ENCODE results near the gene SASS6.

SASS6 gene

GRCh38 chr1:100146958-100147357, 14.2 kb upstream of the SASS6 start:
- H3K36me3 ChIP-seq (ENCODE audit: control insufficient read depth, low read length), result peaks cover 74% of the 10 kb centered on the region
- H3K4me3 ChIP-seq (ENCODE audit: low read length), result no peak overlapping the region
- H3K27ac ChIP-seq (ENCODE audit: low read depth, low read length), result no peak overlapping the region
- H3F3A ChIP-seq (ENCODE audit: control insufficient read depth, insufficient read depth), result peaks cover 8% of the 10 kb centered on the region
- H3K9me2 ChIP-seq (replicated peaks; ENCODE audit: control insufficient read depth, low read length), result no peaks in the 10 kb centered on the region
- no peaks in the 10 kb centered on the region for H3K79me2 ChIP-seq (ENCODE audit: control insufficient read depth, low read length)
- H3K4me1 ChIP-seq (ENCODE audit: control insufficient read depth, low read length), result peaks cover 5% of the 10 kb centered on the region
- TF ChIP-seq EZH2phosphoT487 (IDR thresholded peaks at IDR 0.05; ENCODE audit: borderline replicate concordance, low read length), result no peak
- TF ChIP-seq, protein P1, sequence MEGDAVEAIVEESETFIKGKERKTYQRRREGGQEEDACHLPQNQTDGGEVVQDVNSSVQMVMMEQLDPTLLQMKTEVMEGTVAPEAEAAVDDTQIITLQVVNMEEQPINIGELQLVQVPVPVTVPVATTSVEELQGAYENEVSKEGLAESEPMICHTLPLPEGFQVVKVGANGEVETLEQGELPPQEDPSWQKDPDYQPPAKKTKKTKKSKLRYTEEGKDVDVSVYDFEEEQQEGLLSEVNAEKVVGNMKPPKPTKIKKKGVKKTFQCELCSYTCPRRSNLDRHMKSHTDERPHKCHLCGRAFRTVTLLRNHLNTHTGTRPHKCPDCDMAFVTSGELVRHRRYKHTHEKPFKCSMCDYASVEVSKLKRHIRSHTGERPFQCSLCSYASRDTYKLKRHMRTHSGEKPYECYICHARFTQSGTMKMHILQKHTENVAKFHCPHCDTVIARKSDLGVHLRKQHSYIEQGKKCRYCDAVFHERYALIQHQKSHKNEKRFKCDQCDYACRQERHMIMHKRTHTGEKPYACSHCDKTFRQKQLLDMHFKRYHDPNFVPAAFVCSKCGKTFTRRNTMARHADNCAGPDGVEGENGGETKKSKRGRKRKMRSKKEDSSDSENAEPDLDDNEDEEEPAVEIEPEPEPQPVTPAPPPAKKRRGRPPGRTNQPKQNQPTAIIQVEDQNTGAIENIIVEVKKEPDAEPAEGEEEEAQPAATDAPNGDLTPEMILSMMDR (IDR thresholded peaks at IDR 0.05; ENCODE audit: low read depth, low read length, poor library complexity, severe bottlenecking), result no peak
- H3K4me2 ChIP-seq (ENCODE audit: low read length), result no peak overlapping the region
- H3K27me3 ChIP-seq (ENCODE audit: control insufficient read depth, low read length), result no peaks in the 10 kb centered on the region
- 0 out of 2 replicates have a peak, but pooled peaks cover 3% of the 10 kb centered on the region for H4K20me1 ChIP-seq (ENCODE audit: control insufficient read depth, insufficient read depth, low read depth, low read length)
- no peaks in the 10 kb centered on the region for H3K9me3 ChIP-seq (ENCODE audit: control insufficient read depth, insufficient read depth, low read length)

GRCh38 chr1:100145116-100145515, 12.4 kb upstream of the SASS6 start:
- Histone ChIP-seq H3K27me3 (ENCODE audit: control insufficient read depth, low read length) (no peaks in the 10 kb centered on the region), H3K9me2 (replicated peaks; ENCODE audit: control insufficient read depth, low read length) (no peaks in the 10 kb centered on the region), H3K36me3 (ENCODE audit: control insufficient read depth, low read length) (peaks cover 87% of the 10 kb centered on the region), H3K4me3 (ENCODE audit: low read length) (no peak overlapping the region), H3K79me2 (ENCODE audit: control insufficient read depth, low read length) (no peaks in the 10 kb centered on the region), H3K4me1 (ENCODE audit: control insufficient read depth, low read length) (no peaks in the 10 kb centered on the region), H3F3A (ENCODE audit: control insufficient read depth, insufficient read depth) (peaks cover 2% of the 10 kb centered on the region; the same call in 1 of the 2 replicates), H3K27ac (ENCODE audit: low read depth, low read length) (no peak overlapping the region), H3K4me2 (ENCODE audit: low read length) (no peak overlapping the region), H3K9me3 (ENCODE audit: control insufficient read depth, insufficient read depth, low read length) (no peaks in the 10 kb centered on the region), H4K20me1 (ENCODE audit: control insufficient read depth, insufficient read depth, low read depth, low read length) (0 out of 2 replicates have a peak, but pooled peaks cover 3% of the 10 kb centered on the region)
- TF ChIP-seq EZH2phosphoT487 (IDR thresholded peaks at IDR 0.05; ENCODE audit: borderline replicate concordance, low read length), result no peak
- TF ChIP-seq, protein P1 (IDR thresholded peaks at IDR 0.05; ENCODE audit: low read depth, low read length, poor library complexity, severe bottlenecking), result no peak

GRCh38 chr1:100142343-100142742, 9.6 kb upstream of the SASS6 start:
- TF ChIP-seq, protein P1 (IDR thresholded peaks at IDR 0.05; ENCODE audit: low read depth, low read length, poor library complexity, severe bottlenecking), result no peak
- TF ChIP-seq EZH2phosphoT487 (IDR thresholded peaks at IDR 0.05; ENCODE audit: borderline replicate concordance, low read length), result no peak
- Histone ChIP-seq H3K79me2 (ENCODE audit: control insufficient read depth, low read length) (no peaks in the 10 kb centered on the region), H3K4me3 (ENCODE audit: low read length) (no peak overlapping the region), H3K4me1 (ENCODE audit: control insufficient read depth, low read length) (no peaks in the 10 kb centered on the region), H3F3A (ENCODE audit: control insufficient read depth, insufficient read depth) (0 out of 2 replicates have a peak, but pooled peaks cover 2% of the 10 kb centered on the region), H3K4me2 (ENCODE audit: low read length) (no peak overlapping the region), H3K9me3 (ENCODE audit: control insufficient read depth, insufficient read depth, low read length) (no peaks in the 10 kb centered on the region), H4K20me1 (ENCODE audit: control insufficient read depth, insufficient read depth, low read depth, low read length) (0 out of 2 replicates have a peak, but pooled peaks cover 2% of the 10 kb centered on the region), H3K27me3 (ENCODE audit: control insufficient read depth, low read length) (no peaks in the 10 kb centered on the region), H3K27ac (ENCODE audit: low read depth, low read length) (no peak overlapping the region), H3K9me2 (replicated peaks; ENCODE audit: control insufficient read depth, low read length) (no peaks in the 10 kb centered on the region), H3K36me3 (ENCODE audit: control insufficient read depth, low read length) (peaks cover 93% of the 10 kb centered on the region)
